HG02884 (cell line): ENCODE data around the gene KIF13A.
A peak's percentile ranks its signal among the peaks of the same experiment; 100 is the strongest.
"Not testable (repeated sequence)": the region's sequence is repeated elsewhere in the genome, so short reads cannot be mapped to it uniquely, and the experiment has no call there.

ENCODE experiments used
- ATAC-seq: cut with Tn5 transposase; IDR thresholded peaks from one replicate; pipeline ENCODE4 v1.9.1; 2021; ENCODE audit warnings: mild to moderate bottlenecking, moderate library complexity; ENCODE audit not compliant: unreplicated experiment

KIF13A gene

DNA sequence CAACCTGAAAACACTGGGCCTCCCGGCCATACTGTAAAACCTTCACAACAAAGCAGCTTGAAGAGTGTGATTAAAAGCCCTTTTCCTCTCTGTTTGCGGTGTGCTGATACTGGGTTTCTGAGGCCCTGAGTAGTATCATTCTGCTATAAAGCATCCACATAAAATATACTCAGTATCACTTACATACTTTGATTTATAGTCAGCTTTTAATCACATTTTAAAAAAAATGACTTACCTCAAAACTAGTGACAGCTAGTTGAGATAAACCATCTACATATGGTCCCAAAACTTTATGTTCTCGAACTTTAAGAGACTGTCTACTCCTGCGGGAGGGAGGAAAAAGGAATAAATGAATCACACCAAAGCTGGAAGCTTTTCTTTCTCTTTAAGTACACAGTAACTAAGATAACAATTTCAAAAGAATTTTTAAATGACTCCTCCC lies 135.7 kb downstream of the KIF13A start:
- no peak for ATAC-seq

- peak; percentile 78 for ATAC-seq
These were observed 136.3 kb downstream of the KIF13A start for GRCh38 chr6:17851001-17851719.

DNA sequence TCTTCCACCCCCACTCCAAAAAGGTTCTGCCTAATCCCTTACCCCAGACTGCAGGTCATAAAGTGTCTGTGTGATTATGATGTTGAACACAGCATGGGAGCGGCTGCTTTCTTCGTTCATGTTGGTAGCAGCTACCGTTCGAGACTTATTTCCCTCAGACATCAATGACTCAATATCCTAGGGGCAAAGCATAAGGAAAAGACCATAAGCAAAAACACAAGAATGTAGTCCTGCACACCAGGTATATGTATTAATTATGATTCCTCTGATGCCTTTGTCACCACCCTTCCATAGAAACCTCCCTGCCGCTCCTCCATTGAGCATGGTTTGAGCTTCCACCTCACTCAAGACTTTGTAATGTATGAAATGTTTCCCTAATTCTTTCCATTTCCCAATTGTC lies 137.2 kb downstream of the KIF13A start:
- no peak for ATAC-seq

GRCh38 chr6:17847203-17847760 lies 140.2 kb downstream of the KIF13A start:
- no peak for ATAC-seq

- no peak for ATAC-seq
These were observed 140.7 kb downstream of the KIF13A start for GRCh38 chr6:17846762-17847161.

- ATAC-seq: no peak
These were observed 141.8 kb downstream of the KIF13A start for GRCh38 chr6:17845598-17845997.

- ATAC-seq: not testable (repeated sequence)
These were observed 142.5 kb downstream of the KIF13A start for GRCh38 chr6:17844967-17845366.

DNA sequence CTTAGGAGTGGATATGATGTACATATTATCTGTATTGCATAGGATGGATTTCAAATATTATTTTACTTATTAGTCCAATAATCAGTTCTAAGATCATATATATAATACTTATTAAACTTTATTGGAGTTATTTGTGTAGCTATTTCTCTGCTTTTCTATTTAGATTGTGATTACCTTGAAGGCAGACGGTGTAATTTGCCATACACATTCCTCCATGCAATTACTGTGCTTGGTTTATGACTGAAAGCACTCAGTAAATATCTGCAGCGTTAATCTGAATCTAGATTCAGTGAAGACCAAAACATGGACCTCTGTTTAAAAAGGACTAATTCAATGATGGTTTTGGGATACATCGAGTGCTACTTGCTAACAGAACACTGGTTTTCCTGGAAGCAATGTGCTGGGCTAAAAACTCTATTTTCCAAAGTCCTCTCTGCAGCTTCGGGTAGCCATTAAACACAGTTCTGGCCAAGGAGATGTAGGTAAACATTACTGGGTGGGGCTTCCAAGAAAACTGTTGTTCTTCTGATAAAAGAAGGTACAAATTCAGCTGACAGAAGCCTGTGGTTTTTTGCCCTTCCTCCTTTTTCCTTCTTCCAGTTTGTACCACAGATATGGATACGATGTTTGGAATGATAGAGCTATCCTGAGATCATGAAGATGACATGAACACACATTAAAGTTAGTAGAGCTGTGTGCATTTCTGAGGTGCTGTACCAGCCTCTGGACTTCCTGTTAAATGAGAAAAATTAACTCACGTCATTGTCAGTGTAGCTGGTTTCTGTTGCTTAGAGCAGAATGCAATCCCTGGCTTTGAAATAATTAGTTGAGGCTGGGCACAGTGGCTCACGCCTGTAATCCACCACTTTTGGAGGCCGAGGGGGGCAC lies 144.3 kb downstream of the KIF13A start:
- ATAC-seq: no peak

DNA sequence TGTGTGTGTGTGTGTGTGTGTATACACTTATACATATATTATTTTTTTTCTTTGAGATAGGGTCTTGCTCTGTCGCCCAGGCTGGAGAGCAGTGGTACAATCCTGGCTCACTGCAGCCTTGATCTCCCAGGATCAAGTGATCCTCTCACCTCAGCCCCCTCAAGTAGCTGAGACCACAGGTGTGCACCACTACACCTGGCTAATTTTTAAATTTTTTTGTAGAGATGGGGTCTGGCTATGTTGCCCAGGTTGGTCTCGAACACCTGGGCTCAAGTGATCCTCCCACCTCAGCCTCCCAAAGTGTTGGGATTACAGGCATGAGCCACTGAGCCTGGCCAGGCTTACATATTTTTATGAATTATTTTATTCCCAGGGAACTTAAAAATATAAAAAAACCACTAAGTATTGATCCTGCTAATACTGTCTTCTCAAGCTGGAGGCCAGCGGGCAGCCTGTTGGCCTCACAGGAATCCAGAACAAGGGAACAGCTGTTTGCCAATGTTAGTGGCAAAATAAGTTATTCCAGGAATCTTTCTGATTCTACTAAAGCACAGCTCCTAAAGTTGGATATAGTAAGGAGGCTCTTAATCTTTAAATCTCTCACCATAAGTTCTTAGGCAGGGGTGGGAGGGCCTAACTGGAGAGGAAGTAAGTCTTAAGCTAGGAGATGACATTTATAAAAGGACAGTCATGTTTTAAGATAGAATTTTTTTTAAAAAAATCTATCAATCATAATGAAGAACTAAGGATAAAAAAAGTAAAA lies 145.2 kb downstream of the KIF13A start:
- ATAC-seq: no peak

DNA sequence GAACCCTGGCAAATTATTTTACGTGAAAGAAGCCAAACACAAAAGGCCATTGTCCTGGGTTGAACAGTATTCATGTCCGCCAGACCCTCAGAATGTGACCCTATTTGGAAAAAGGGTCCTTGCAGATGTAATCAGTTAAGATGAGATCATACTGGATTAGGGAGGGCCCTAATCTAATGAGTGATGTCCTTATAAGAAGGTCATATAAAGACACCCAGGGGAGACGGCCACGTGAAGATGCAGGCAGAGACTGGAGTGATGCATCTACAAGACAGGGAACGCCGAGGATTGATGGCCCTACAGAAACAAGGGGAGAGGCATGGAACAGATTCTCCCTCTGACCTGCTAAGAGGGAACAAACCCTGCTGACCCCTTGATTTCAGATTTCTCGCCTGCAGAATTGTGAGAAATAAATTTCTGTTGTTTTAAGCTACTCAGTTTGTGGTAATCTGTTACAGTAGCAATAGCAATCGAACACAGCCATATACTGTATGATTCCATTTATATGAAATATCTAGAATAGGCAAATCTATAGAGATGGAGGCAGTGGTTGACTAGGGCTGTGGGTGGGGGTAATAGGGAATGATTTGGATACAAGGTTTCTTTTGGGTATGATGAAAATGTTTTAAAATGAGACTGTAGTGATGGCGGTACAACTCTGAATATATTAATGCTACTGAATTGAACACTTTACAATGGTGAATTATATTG lies 147.8 kb downstream of the KIF13A start:
- no peak for ATAC-seq

- no peak for ATAC-seq
These were observed 151.1 kb downstream of the KIF13A start for GRCh38 chr6:17836293-17836692.

- ATAC-seq: no peak
These were observed 151.7 kb downstream of the KIF13A start for GRCh38 chr6:17835784-17836183.

DNA sequence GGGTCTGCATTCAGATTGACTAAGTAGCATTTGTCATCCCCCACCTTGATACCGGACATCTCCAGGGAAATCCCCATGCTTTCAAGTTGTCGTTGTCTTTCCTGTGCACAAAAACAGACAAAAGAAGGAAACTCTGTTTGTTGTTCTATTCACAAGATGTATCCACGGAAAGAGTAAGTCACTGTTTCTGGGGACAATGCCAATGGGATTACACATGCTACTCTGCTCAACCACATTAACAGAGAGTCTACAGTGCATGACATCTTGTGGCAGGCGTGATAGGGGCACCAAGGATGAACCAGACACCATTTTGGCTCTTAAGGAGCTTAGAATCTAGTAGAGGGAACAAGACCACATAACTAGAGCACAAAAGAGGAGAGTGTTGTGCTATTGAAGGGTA lies 156.3 kb downstream of the KIF13A start:
- ATAC-seq: no peak

DNA sequence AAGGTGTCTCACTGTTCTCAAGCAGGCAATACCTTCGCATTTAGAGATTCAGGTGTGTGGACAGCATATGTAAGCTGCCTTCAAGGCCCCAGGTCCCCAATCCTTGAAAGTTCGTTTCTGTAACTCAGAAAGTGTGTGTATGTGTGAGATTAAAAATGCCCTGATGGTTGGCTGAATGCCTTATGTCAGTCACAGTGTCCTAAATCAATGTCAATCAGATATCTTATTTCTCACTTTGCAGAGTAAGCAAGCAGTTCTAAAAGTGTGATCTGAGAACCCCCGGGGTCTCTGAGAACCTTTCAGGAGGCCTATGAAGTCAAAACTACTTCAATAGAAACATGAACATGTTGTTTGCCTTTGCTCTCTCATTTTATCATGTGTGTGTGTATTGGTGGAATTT lies 157.5 kb downstream of the KIF13A start:
- no peak for ATAC-seq

DNA sequence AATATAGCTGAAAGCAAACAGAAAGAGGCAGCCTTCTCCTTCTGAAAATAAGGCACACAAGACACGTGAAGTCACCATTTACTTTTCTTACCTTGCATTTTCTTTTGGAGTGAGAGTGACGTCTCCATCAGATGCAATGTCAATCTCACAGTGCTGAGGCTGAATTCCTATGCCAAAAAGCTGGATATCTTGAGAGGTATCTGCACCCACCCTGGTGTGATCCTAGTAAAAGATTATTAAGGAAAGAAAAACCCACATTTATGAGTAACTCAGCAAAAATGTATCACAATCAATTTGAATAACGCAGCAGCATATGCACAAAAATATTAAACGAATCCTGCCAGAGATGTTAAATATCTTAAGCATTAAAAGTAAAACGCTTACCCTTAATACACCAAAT lies 159.3 kb downstream of the KIF13A start:
- no peak for ATAC-seq

DNA sequence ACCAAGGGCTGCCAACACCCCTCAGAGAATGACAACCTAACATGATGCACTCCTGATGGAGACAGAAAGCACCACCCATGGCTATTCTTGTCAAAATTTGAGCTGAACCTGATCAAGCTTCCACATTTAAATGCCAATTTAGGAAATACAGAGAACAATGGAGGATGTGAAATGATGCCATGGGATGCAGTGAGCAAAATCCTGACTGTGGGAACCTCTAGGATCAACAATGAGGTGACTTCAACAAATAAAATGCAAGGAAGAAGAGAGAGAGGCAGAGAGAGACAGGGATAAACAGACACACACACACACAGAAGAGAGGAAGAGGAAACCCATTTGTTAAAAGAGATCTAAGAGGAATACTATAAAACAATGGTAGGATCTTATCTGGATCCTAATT lies 161.1 kb downstream of the KIF13A start:
- no peak for ATAC-seq

DNA sequence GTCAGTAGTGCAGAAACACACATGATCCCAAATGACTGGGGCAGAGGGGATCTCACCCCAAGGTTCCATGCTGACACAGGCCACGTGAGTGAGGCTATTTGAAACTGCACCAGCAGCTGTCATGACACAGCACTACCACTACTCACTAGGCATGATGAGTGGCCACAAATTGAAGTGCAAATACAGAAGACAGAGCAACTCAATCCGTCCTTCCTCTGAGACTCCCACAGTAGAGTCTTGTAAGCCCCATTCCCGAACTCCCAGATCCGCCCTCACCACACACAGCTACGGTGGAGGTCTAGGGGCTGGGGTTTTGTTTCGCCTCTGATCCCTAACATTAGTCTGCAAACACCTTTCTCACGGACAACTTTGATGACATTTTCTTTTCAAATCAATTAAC lies 167.4 kb downstream of the KIF13A start:
- no peak for ATAC-seq

DNA sequence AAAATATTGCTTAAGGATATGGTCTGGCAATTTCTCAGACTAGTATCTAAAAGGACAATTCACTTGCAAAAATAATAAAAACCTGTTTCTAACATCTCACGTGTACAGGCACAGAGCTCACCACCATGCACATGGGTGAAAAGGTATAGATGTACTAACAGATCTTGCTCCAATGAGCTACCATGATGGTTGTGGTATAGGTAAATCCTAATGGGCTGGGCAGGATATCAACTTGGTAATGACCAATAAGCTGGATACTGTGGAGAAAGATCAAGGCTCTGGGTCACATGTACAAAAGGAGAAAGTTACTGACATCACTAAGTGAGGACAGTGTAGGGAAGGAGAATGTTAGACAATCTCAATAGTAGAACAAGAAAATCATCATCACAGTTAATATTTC lies 169.7 kb downstream of the KIF13A start:
- ATAC-seq: no peak

GRCh38 chr6:17816921-17817611 lies 170.4 kb downstream of the KIF13A start:
- no peak for ATAC-seq

- ATAC-seq: no peak
These were observed 173.9 kb downstream of the KIF13A start for GRCh38 chr6:17813542-17813941.
